OCI-LY1 (cell line): Measurements from ENCODE around the gene ARHGAP24.
A peak's percentile ranks its signal among the peaks of the same experiment; 100 is the strongest.

ENCODE experiments used
- H2AFZ ChIP-seq: fragments of 200-600 bp; sonication (generic), shearing (Covaris generic); 2 replicates; pipeline ENCODE4 v1.6.0; 2014; ENCODE audit warnings: antibody characterized with exemption, mild to moderate bottlenecking, low read length
- H3F3A ChIP-seq: fragments of 200-600 bp; sonication (generic), shearing (Covaris generic); 2 replicates; pipeline ENCODE4 v1.6.0; 2014; ENCODE audit warnings: mild to moderate bottlenecking, antibody characterized with exemption, low read length, moderate library complexity; ENCODE audit not compliant: insufficient read depth
- H3K27ac ChIP-seq: fragments of 200-600 bp; sonication (generic); 2 replicates; pipeline ENCODE4 v1.5.1; 2014; ENCODE audit warnings: low read length, mixed run types, mild to moderate bottlenecking, low read depth; ENCODE audit not compliant: poor library complexity, severe bottlenecking
- H3K27me3 ChIP-seq: fragments of 200-600 bp; sonication (generic); 2 replicates; pipeline ENCODE4 v1.6.0; 2014; ENCODE audit warnings: antibody characterized with exemption, mild to moderate bottlenecking, low read length, moderate library complexity; ENCODE audit not compliant: insufficient read depth
- H3K36me3 ChIP-seq: fragments of 200-600 bp; sonication (generic); 2 replicates; pipeline ENCODE4 v1.6.1; 2014; ENCODE audit warnings: mild to moderate bottlenecking, antibody characterized with exemption, low read length, moderate library complexity, mixed read lengths; ENCODE audit not compliant: insufficient read depth
- H3K4me1 ChIP-seq: fragments of 200-600 bp; sonication (generic); 2 replicates; pipeline ENCODE4 v1.5.1; 2014; ENCODE audit warnings: mild to moderate bottlenecking, low read length, moderate library complexity; ENCODE audit not compliant: insufficient read depth, severe bottlenecking
- H3K4me2 ChIP-seq: fragments of 200-600 bp; sonication (generic), shearing (Covaris generic); 2 replicates; pipeline ENCODE4 v1.6.1; 2014; ENCODE audit warnings: low read length
- H3K4me3 ChIP-seq: fragments of 200-600 bp; sonication (generic); 2 replicates; pipeline ENCODE4 v1.5.1; 2014; ENCODE audit warnings: low read length, low read depth, mild to moderate bottlenecking, mixed read lengths; ENCODE audit not compliant: poor library complexity, severe bottlenecking
- H3K79me2 ChIP-seq: fragments of 200-600 bp; shearing (Covaris generic); 2 replicates; pipeline ENCODE4 v1.6.1; 2016; ENCODE audit warnings: mixed run types, low read length, mixed read lengths; ENCODE audit not compliant: insufficient read depth
- H3K9ac ChIP-seq: fragments of 200-600 bp; sonication (generic), shearing (Covaris generic); 2 replicates; pipeline ENCODE4 v1.6.1; 2014; ENCODE audit warnings: mild to moderate bottlenecking, low read length, mixed read lengths
- H3K9me2 ChIP-seq: fragments of 200-600 bp; sonication (generic), shearing (Covaris generic); 2 replicates; pipeline ENCODE4 v1.6.1; 2014; ENCODE audit warnings: low read depth, mild to moderate bottlenecking, low read length, mixed read lengths
- H3K9me3 ChIP-seq: fragments of 200-600 bp; shearing (Covaris generic); 2 replicates; pipeline ENCODE4 v1.6.1; 2014; ENCODE audit warnings: low read length, mixed read lengths
- H4K20me1 ChIP-seq: fragments of 200-600 bp; sonication (generic), shearing (Covaris generic); 2 replicates; pipeline ENCODE4 v1.6.0; 2016; ENCODE audit warnings: mild to moderate bottlenecking, low read length; ENCODE audit not compliant: insufficient read depth
- CTCF ChIP-seq: fragments of 200-600 bp; sonication (generic), shearing (Covaris generic); IDR thresholded peaks from 2 replicates; pipeline ENCODE4 v1.5.1; 2017; ENCODE audit warnings: mild to moderate bottlenecking, antibody characterized with exemption, low read length, moderate library complexity, mixed read lengths
- EZH2 ChIP-seq: fragments of 200-600 bp; sonication (generic), shearing (Covaris generic); IDR thresholded peaks from 2 replicates; pipeline ENCODE4 v1.8.0; 2017; ENCODE audit warnings: borderline replicate concordance, mixed run types, mild to moderate bottlenecking, antibody characterized with exemption, low read length, moderate library complexity, mixed read lengths

The ARHGAP24 gene

GRCh38 chr4:85793233-85793585 is 318.3 kb downstream of the ARHGAP24 start:
- Histone ChIP-seq H3F3A (no peaks in the 10 kb centered on the region), H3K79me2 (peaks cover 47% of the 10 kb centered on the region), H3K27ac (peak overlapping the region; percentile 22), H3K9ac (no peak overlapping the region; the same call in 1 of the 2 replicates), H3K27me3 (no peaks in the 10 kb centered on the region), H3K4me2 (no peak overlapping the region), H3K9me3 (no peaks in the 10 kb centered on the region), H3K4me1 (peaks cover 44% of the 10 kb centered on the region), H4K20me1 (no peaks in the 10 kb centered on the region), H3K36me3 (peaks cover 18% of the 10 kb centered on the region), H2AFZ (no peak overlapping the region), H3K9me2 (no peaks in the 10 kb centered on the region), H3K4me3 (no peak overlapping the region)
- TF ChIP-seq CTCF: no peak
- no peak for TF ChIP-seq EZH2

- 0 out of 2 replicates have a peak, but pooled peaks cover 2% of the 10 kb centered on the region for H3K9me3 ChIP-seq
- H3K4me3 ChIP-seq: no peak overlapping the region
- TF ChIP-seq EZH2 (no peak), CTCF (no peak)
- no peak overlapping the region for H3K4me2 ChIP-seq
- H3K9ac ChIP-seq: no peak overlapping the region
- peaks cover 19% of the 10 kb centered on the region for H3K4me1 ChIP-seq
- H3F3A ChIP-seq: no peaks in the 10 kb centered on the region
- H2AFZ ChIP-seq: no peak overlapping the region
- H3K27ac ChIP-seq: no peak overlapping the region
- H4K20me1 ChIP-seq: no peaks in the 10 kb centered on the region
- no peaks in the 10 kb centered on the region for H3K9me2 ChIP-seq
- H3K79me2 ChIP-seq: peaks cover 23% of the 10 kb centered on the region; the same call in 1 of the 2 replicates
- H3K27me3 ChIP-seq: no peaks in the 10 kb centered on the region
- H3K36me3 ChIP-seq: peaks cover 31% of the 10 kb centered on the region
These were observed 323.2 kb downstream of the ARHGAP24 start for GRCh38 chr4:85798012-85798770.

- no peak overlapping the region for H3K9ac ChIP-seq
- H3K9me3 ChIP-seq: no peaks in the 10 kb centered on the region
- H3K79me2 ChIP-seq: peaks cover 24% of the 10 kb centered on the region
- H3K4me2 ChIP-seq: no peak overlapping the region
- H4K20me1 ChIP-seq: no peaks in the 10 kb centered on the region
- TF ChIP-seq EZH2 (no peak), CTCF (no peak)
- no peak overlapping the region for H2AFZ ChIP-seq
- peaks cover 40% of the 10 kb centered on the region for H3K36me3 ChIP-seq
- no peaks in the 10 kb centered on the region for H3K9me2 ChIP-seq
- no peaks in the 10 kb centered on the region for H3F3A ChIP-seq
- no peaks in the 10 kb centered on the region for H3K4me1 ChIP-seq
- H3K27me3 ChIP-seq: no peaks in the 10 kb centered on the region
- no peak overlapping the region for H3K4me3 ChIP-seq
- no peak overlapping the region for H3K27ac ChIP-seq
These were observed 328.9 kb downstream of the ARHGAP24 start for GRCh38 chr4:85803856-85804255.
